Stimulated activated CD8-positive, alpha-beta memory T cell treated with anti-CD3 and anti-CD28 coated beads, Interleukin-15, amount 100 ng/mL, for 4 hours (primary cell): ENCODE results near the gene CLSTN2.

ENCODE experiments used
- DNase-seq, 2 donors: peaks; one replicate each; pipeline ENCODE4 v3.0.0-alpha.2; 2020; ENCODE audit warnings: low read depth in 2 of 2

Gene CLSTN2

GRCh38 chr3:139935016-139935865, at the start of gene CLSTN2:
CLSTN2 (plus strand) TSS chr3:139935185.
- DNase-seq = no peak

- DNase-seq = no peak
These were observed 47.6 kb upstream of the CLSTN2 start for GRCh38 chr3:139887431-139887830.

DNA sequence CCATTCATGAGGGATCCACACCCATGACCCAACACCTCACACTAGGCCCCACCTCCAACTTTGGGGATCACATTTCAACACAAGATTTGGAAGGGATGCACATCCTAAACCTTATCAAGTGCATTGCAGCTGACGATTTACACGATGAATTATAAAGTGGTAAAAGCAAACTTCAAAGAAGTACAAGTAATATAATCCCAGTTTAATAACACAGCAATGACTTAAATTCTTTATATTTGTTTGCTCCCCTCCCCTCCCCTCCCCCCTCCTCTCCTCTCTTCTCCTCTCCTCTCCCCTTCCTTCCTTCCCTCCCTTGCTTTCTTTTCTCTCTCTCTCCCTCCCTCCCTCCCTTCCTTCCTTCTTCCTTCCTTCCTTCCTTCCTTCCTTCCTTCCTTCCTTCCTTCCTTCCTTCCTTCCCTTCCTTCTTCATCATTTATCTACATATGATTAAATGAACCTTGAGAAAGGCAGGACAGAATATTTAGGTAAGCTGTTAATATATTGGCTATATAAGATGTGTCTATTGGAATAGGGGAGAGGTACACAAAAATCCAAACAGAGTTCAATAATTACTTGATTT, 46.3 kb upstream of the CLSTN2 start:
- no peak for DNase-seq

DNA sequence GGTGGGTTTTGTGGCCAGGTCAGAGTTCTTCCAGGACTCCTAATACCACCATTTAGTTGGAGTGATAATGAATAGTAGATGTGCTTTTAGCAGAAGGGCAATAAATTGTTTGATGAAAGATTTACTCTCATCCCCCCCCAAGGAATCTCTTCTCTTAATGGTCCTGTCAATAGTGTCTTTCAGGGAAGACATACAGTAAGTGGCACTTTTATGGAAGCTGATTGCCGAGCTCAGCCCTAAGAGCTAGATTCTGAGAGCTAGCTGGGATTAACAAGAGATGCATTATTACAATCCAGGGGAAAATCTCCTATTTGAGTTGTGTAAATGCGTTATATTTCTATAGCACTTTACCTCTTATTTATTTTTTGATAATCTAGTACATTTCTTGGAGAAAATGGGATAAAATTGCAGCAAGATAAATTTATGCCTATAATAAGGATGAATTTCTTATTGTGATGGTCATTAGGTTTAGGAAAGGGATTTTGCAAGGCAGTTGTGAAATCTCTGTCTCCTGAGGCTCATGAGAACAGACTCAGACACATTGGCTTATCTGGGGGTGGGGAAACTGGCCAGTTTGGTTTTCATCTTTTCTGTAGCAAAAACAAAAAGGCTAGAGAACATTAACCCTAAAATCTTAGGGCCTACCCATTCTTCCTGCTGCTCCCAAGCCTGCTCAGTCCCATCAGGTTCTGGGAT, 41.6 kb upstream of the CLSTN2 start:
- no peak for DNase-seq

- no peak for DNase-seq
These were observed 40.9 kb upstream of the CLSTN2 start for GRCh38 chr3:139893963-139894642.

DNA sequence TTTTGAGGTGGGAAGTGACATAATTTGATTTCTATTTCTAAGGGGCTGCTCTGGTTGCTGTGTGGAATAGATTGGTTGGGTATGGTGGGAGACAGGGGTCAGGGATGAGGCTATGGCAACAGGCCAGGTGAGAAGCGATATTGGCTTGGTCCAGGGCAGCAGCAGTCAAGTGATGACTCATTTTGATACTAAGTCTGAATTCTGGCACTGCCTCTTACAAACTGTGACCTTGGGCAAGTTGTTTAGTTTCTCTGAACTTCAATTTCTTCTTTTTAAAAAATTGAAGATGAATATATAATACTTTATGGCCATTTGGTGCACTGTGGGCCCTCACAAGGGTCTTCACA, 40.4 kb upstream of the CLSTN2 start:
- DNase-seq = no peak

- no peak for DNase-seq
These were observed 37.2 kb upstream of the CLSTN2 start for GRCh38 chr3:139897759-139898158.

DNA sequence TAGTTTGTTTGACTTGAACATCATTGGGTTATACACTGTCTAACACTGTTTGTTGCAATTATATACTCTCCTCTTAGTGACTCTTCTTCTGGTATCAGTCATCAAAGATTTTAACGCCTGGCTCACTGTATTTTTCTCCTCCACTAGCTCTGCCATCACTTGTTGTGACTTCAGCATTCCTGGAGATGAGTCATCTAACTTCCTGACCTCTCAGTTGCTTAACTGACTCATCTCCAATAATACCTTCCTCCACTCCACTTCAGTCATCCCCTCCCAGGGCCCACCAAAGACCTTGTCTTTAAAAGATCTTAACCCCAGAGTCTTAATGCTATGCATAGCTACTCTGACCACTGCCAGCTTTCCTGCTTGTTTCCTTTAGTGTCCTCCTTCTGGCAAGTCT, 28.6 kb upstream of the CLSTN2 start:
- DNase-seq = no peak

DNA sequence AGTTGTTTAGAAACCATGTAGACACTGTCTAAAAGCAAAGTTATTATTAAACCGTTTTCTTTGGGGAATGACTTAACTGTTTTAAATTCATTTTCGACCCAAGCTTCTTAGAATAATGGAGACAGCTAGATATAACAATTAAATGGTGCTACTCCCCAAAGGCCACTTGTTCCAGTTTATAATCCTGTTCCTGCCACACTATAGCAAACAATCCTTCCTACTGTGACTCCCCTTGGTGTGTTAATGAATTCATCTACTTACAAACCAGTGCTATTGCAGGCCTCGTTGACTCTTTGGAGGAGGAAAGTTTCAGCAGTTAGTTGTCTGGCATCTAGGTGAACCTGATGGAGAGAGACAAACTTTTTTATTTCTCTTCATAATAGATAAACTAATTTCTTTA, 25.2 kb upstream of the CLSTN2 start:
- no peak for DNase-seq

DNA sequence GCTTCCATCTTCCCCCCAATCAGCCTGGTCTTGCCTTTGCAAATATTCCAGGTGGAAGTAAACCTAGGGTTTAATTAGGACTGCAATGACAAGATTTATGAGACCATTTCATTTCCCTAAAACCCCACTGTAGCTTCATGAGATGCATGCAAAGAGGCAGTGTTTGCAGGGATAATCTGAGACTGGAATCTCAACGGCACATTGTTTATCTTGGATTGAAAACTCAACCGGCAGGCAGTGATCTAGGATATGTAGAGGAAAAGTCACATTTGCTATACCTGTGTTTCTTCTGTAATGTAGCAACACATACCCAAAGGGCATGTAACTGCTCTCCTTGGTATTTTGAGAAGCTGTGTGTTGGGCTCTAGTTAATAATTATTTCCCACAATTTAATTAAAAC, 18.7 kb upstream of the CLSTN2 start:
- no peak for DNase-seq

- DNase-seq = no peak
These were observed 17.7 kb upstream of the CLSTN2 start for GRCh38 chr3:139917226-139917785.

GRCh38 chr3:139928708-139929505, 6.1 kb upstream of the CLSTN2 start:
- no peak for DNase-seq

- no peak for DNase-seq
These were observed 4.8 kb upstream of the CLSTN2 start for GRCh38 chr3:139930211-139930610.

- no peak for DNase-seq
These were observed 1.2 kb upstream of the CLSTN2 start for GRCh38 chr3:139933766-139934165.

GRCh38 chr3:139934613-139935015, 371 bp upstream of the CLSTN2 start:
- no peak for DNase-seq

GRCh38 chr3:139935866-139936817, 1.2 kb downstream of the CLSTN2 start:
- DNase-seq = no peak

DNA sequence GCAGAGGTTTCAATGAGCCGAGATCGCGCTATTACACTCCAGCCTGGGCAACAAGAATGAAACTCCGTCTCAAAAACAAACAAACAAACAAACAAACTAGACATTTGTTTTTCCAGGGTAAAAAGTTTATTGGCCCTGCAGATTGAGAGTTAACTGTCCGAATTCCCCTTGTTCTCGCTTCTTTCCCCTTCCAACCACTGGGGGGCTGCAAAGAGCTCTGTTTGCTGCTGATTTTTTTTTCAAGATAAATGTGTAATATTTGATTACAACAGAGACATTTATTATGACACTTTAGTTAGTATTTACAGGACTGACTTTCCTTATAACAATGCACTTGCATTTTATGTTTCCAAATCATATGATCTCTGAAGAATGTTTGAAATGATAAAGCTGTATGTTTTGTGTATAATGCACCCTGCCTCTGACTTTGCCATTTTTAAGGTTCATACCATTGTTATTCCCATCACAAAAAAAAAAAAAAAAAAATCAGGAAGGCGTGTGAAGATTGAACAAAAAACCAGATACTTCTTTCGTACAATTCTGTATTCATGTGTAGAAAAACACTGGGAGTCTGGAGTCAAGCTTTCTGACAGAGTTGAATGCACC, 2.8 kb downstream of the CLSTN2 start:
- DNase-seq = no peak

DNA sequence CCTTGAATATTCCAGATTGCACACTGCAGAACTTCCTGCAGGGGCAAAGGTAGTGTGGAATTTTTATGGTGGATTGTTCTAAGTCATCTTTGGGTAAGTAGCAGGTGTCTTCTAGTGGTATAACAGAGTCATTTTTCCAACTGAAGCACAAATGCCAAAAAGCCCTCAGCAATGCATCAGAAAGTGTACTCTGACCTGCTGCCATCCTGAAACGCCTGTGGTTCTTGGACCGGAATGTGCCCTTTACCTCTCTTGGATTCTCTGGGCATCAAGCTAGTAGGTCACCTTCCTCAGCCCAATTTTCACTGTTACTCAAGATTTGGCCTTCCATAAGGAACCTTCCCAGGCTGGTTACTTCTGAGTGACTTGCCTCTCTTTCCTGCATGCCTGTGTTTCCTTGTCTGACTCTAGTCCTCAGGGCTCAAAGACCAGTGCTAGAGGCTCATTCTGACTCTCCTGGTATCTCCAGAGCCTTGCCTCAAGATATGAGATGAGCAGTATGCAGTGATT, 4.8 kb downstream of the CLSTN2 start:
- DNase-seq = no peak

GRCh38 chr3:139940622-139941021, 5.6 kb downstream of the CLSTN2 start:
- DNase-seq = no peak
